Uterus (tissue), 4 donors: ENCODE measurements around the gene OGFR. TPM values are rescaled to one million over a fixed set of nuclear protein-coding genes. Genes with fewer than 3 reads are reported as not detected.

Source experiments
- DNase-seq, 2 donors: peaks; one replicate each; pipeline ENCODE4 v3.0.0-alpha.2; 2019 to 2020
- H3K27ac ChIP-seq, 2 donors: fragments of 200-600 bp; sonication (generic); 1 replicate in 1 of 2; 2 replicates in 1 of 2; pipeline ENCODE4 v1.5.1; 2016 to 2018
- H3K27me3 ChIP-seq, 2 donors: fragments of 200-600 bp; sonication (generic); one replicate each; pipeline ENCODE4 v1.5.1; 2018 to 2019; ENCODE audit warnings: control low read depth in 1 of 2
- H3K36me3 ChIP-seq, 2 donors: fragments of 200-600 bp; sonication (generic); one replicate each; pipeline ENCODE4 v1.5.1; 2019; ENCODE audit warnings: control low read depth in 1 of 2
- H3K4me1 ChIP-seq, 2 donors: fragments of 200-600 bp; sonication (generic); one replicate each; pipeline ENCODE4 v1.5.1; 2018 to 2019; ENCODE audit warnings: control low read depth in 1 of 2
- H3K4me3 ChIP-seq, 2 donors: fragments of 200-600 bp; sonication (generic); 1 replicate in 1 of 2; 2 replicates in 1 of 2; pipeline ENCODE4 v1.5.1; 2018 to 2019; ENCODE audit warnings: mild to moderate bottlenecking in 1 of 2
- H3K9me3 ChIP-seq, 2 donors: fragments of 200-600 bp; sonication (generic); one replicate each; pipeline ENCODE4 v1.5.1; 2019; ENCODE audit warnings: control low read depth in 1 of 2
- CTCF ChIP-seq, 4 experiments: fragments of 200-600 bp in 2 of 4; fragments of 450-650 bp in 2 of 4; sonication (generic) in 2 of 4; IDR thresholded peaks; one replicate each; pipeline ENCODE4 v1.5.1; 2016 to 2019; ENCODE audit warnings: antibody characterized with exemption in 4 of 4, mild to moderate bottlenecking in 2 of 4, moderate library complexity in 1 of 4
- POLR2A ChIP-seq, 2 donors: fragments of 450-650 bp; IDR thresholded peaks; one replicate each; pipeline ENCODE4 v1.6.1; 2016; ENCODE audit warnings: antibody characterized with exemption in 2 of 2, mild to moderate bottlenecking in 1 of 2, moderate library complexity in 1 of 2
- intact Hi-C: fragments of 100-400 bp; cut with DNase I; formaldehyde crosslinking; loops from one replicate; pipeline ENCODE4 v1.15.1; 2023; ENCODE audit warnings: low total_unique reads
- total RNA-seq, 4 donors: library from RNA; depleted of rRNA in 3 of 4; stranded (reverse); fragments of >200 nt in 3 of 4; gene quantifications; one replicate each; pipeline versions ENCODE4 v1.1.0 to v1.2.4, GENCODE V29; 2014 to 2023
- donor health status: DM: yes; HTN: yes; CAD: no.

Gene OGFR
- total RNA-seq, 4 donors from 2014 or later: 16.5 to 48.7 (median 31.2) TPM

- Histone ChIP-seq H3K27me3 (no peaks in the 10 kb centered on the region), H3K36me3 (no peaks in the 10 kb centered on the region), H3K4me1 (no peaks in the 10 kb centered on the region), H3K4me3 (no peak overlapping the region), H3K27ac (no peak overlapping the region), H3K9me3 (no peaks in the 10 kb centered on the region)
- intact Hi-C loops: no loop called here
- TF ChIP-seq POLR2A (IDR thresholded peaks at IDR 0.05) (no peak), CTCF (IDR thresholded peaks at IDR 0.05) (no peak)
- DNase-seq: no peak
These were observed 28.3 kb downstream of the OGFR start for GRCh38 chr20:62832951-62833391.

- intact Hi-C loops: no loop called here
- no peak overlapping the region for H3K27ac ChIP-seq
- DNase-seq: no peak
These were observed 30.5 kb downstream of the OGFR start for GRCh38 chr20:62834967-62835730.

GRCh38 chr20:62835931-62836861 lies 31.6 kb downstream of the OGFR start:
- H3K27me3 ChIP-seq: no peaks in the 10 kb centered on the region
- H3K36me3 ChIP-seq: no peaks in the 10 kb centered on the region
- DNase-seq: no peak
- TF ChIP-seq POLR2A (IDR thresholded peaks at IDR 0.05): no peak
- TF ChIP-seq CTCF (IDR thresholded peaks at IDR 0.05): no peak
- H3K4me3 ChIP-seq: no peak overlapping the region
- intact Hi-C loops: no loop called here
- H3K4me1 ChIP-seq: no peaks in the 10 kb centered on the region
- H3K9me3 ChIP-seq: no peaks in the 10 kb centered on the region
- no peak overlapping the region for H3K27ac ChIP-seq

More at GRCh38 chr20:62834967-62835730, 30.5 kb downstream of the OGFR start:
- no peaks in the 10 kb centered on the region for H3K36me3 ChIP-seq
- no peaks in the 10 kb centered on the region for H3K4me1 ChIP-seq
- no peaks in the 10 kb centered on the region for H3K27me3 ChIP-seq
- no peak for TF ChIP-seq POLR2A (IDR thresholded peaks at IDR 0.05)
- TF ChIP-seq CTCF (IDR thresholded peaks at IDR 0.05): no peak
- no peaks in the 10 kb centered on the region for H3K9me3 ChIP-seq
- no peak overlapping the region for H3K4me3 ChIP-seq

GRCh38 chr20:62836967-62837490 lies 32.4 kb downstream of the OGFR start:
- Histone ChIP-seq H3K27me3 (no peaks in the 10 kb centered on the region), H3K27ac (no peak overlapping the region), H3K4me3 (no peak overlapping the region), H3K9me3 (no peaks in the 10 kb centered on the region), H3K36me3 (no peaks in the 10 kb centered on the region), H3K4me1 (no peaks in the 10 kb centered on the region)
- intact Hi-C loops: no loop called here
- TF ChIP-seq CTCF (IDR thresholded peaks at IDR 0.05) (no peak), POLR2A (IDR thresholded peaks at IDR 0.05) (no peak)
- no peak for DNase-seq

- H3K27ac ChIP-seq: no peak overlapping the region
- intact Hi-C loops: no loop called here
- H3K4me3 ChIP-seq: no peak overlapping the region
- TF ChIP-seq POLR2A (IDR thresholded peaks at IDR 0.05) (no peak), CTCF (IDR thresholded peaks at IDR 0.05) (no peak)
- H3K36me3 ChIP-seq: no peaks in the 10 kb centered on the region
- H3K9me3 ChIP-seq: no peaks in the 10 kb centered on the region
- H3K4me1 ChIP-seq: no peaks in the 10 kb centered on the region
- no peaks in the 10 kb centered on the region for H3K27me3 ChIP-seq
- DNase-seq: no peak
These were observed 33.1 kb downstream of the OGFR start for GRCh38 chr20:62837790-62838127.
